ENCODE results near the gene CASP10. TPM values are rescaled to one million over a fixed set of nuclear protein-coding genes. Genes with fewer than 3 reads are reported as not detected.

Gene CASP10
- total and polyA plus RNA-seq, 9 of the 15 experiments (the other 6 are each of a cell fraction or from before 2014, with no cell fraction given), result 7.1 to 20.4 (median 10.8) TPM

DNA sequence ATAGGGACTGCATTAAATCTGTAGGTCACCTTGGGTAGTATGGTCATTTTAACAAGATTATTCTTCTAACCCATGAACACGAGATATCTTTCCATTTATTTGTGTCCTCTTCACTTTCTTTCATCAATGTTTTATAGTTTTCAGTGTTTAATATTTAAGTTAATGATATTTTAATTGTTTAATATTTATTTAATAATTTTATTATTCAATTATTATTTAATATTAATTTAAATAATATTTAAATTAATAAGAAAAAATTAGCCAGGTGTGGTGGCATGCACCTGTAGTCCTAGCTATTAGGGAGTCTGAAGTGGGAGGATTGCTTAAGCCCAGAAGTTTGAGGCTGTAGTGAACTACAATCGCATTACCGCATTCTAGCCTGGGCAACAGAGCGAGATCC is 33.0 kb downstream of the CASP10 start:
- ChIA-PET CTCF (ENCODE audit: low intra/inter-chr PET ratio) (no interaction called here), POLR2A (no interaction called here)
- H3K79me2 ChIP-seq (ENCODE audit: control insufficient read depth, insufficient read depth, low read length), result no peaks in the 10 kb centered on the region
- DNase-seq (ENCODE audit: extremely low read depth in 1 of 4, low spot score in 3 of 4), result no peak
- H2AFZ ChIP-seq (ENCODE audit: low read depth, low read length), result no peak overlapping the region
- no peak overlapping the region for H3K4me3 ChIP-seq
- H3K36me3 ChIP-seq (ENCODE audit: control insufficient read depth, insufficient read depth, low read length), result peaks cover 35% of the 10 kb centered on the region; the same call in 2 of the 3 replicates
- H3K27ac ChIP-seq (ENCODE audit: extremely low read depth, low read depth, low read length), result no peak overlapping the region
- H3K9ac ChIP-seq (ENCODE audit: insufficient read depth in 1 of 2, low read depth in 2 of 2, low read length in 2 of 2), result no peak overlapping the region
- in situ Hi-C loops (cut with MboI), result loop anchor here (25.0 kb wide), 1 partner anchor 1254 kb away; the partner anchor contains the start of genes MAIP1 and TYW5
- no peaks in the 10 kb centered on the region for H3K9me1 ChIP-seq (ENCODE audit: control insufficient read depth, insufficient read depth, low read length)
- H4K20me1 ChIP-seq (replicated peaks; ENCODE audit: control insufficient read depth, insufficient read depth, low read length), result no peaks in the 10 kb centered on the region
- peaks cover 10 to 20% of the 10 kb centered on the region in 2 experiments; a peak in 4 of 5 replicates for H3K4me1 ChIP-seq (replicated peaks in 1 of 2; ENCODE audit: control insufficient read depth in 2 of 2, insufficient read depth in 2 of 2, low read length in 2 of 2)
- FAIRE-seq, result no peak
- no peaks in the 10 kb centered on the region for H3K9me3 ChIP-seq (replicated peaks; ENCODE audit: control insufficient read depth, insufficient read depth, low read depth, low read length)
- TF ChIP-seq ZNF146 (CRISPR knock-in tag; IDR thresholded peaks at IDR 0.05; ENCODE audit: unreplicated experiment) (no peak), POLR3G (IDR thresholded peaks at IDR 0.05; ENCODE audit: extremely low read depth, insufficient read length, insufficient replicate concordance) (no peak), HDGF (IDR thresholded peaks at IDR 0.05) (no peak), NFYB (IDR thresholded peaks at IDR 0.05; ENCODE audit: extremely low read depth, insufficient read length) (no peak), ARID2 (IDR thresholded peaks at IDR 0.05) (no peak), ZNF695 (CRISPR knock-in tag; IDR thresholded peaks at IDR 0.05) (no peak), ZNF764 (CRISPR knock-in tag; IDR thresholded peaks at IDR 0.05; ENCODE audit: low read depth) (no peak), ZNF224 (CRISPR knock-in tag; IDR thresholded peaks at IDR 0.05) (no peak), HDAC6 (IDR thresholded peaks at IDR 0.05; ENCODE audit: low read depth, low read length) (no peak), ZNF3 (CRISPR knock-in tag; IDR thresholded peaks at IDR 0.05) (no peak), CHCHD3 (CRISPR knock-in tag; IDR thresholded peaks at IDR 0.05) (no peak), PRPF4 (IDR thresholded peaks at IDR 0.05; ENCODE audit: insufficient read depth, low read depth, low read length, poor library complexity, severe bottlenecking) (no peak), NCOR1 (IDR thresholded peaks at IDR 0.05) (no peak), WHSC1 (IDR thresholded peaks at IDR 0.05; ENCODE audit: low read length) (no peak), SAFB (IDR thresholded peaks at IDR 0.05; ENCODE audit: borderline replicate concordance, low read depth, low read length) (no peak)
- TF ChIP-seq, protein P1, sequence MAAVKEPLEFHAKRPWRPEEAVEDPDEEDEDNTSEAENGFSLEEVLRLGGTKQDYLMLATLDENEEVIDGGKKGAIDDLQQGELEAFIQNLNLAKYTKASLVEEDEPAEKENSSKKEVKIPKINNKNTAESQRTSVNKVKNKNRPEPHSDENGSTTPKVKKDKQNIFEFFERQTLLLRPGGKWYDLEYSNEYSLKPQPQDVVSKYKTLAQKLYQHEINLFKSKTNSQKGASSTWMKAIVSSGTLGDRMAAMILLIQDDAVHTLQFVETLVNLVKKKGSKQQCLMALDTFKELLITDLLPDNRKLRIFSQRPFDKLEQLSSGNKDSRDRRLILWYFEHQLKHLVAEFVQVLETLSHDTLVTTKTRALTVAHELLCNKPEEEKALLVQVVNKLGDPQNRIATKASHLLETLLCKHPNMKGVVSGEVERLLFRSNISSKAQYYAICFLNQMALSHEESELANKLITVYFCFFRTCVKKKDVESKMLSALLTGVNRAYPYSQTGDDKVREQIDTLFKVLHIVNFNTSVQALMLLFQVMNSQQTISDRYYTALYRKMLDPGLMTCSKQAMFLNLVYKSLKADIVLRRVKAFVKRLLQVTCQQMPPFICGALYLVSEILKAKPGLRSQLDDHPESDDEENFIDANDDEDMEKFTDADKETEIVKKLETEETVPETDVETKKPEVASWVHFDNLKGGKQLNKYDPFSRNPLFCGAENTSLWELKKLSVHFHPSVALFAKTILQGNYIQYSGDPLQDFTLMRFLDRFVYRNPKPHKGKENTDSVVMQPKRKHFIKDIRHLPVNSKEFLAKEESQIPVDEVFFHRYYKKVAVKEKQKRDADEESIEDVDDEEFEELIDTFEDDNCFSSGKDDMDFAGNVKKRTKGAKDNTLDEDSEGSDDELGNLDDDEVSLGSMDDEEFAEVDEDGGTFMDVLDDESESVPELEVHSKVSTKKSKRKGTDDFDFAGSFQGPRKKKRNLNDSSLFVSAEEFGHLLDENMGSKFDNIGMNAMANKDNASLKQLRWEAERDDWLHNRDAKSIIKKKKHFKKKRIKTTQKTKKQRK (IDR thresholded peaks at IDR 0.05; ENCODE audit: borderline replicate concordance, low read depth, low read length), result no peak
- TF ChIP-seq, protein P2, sequence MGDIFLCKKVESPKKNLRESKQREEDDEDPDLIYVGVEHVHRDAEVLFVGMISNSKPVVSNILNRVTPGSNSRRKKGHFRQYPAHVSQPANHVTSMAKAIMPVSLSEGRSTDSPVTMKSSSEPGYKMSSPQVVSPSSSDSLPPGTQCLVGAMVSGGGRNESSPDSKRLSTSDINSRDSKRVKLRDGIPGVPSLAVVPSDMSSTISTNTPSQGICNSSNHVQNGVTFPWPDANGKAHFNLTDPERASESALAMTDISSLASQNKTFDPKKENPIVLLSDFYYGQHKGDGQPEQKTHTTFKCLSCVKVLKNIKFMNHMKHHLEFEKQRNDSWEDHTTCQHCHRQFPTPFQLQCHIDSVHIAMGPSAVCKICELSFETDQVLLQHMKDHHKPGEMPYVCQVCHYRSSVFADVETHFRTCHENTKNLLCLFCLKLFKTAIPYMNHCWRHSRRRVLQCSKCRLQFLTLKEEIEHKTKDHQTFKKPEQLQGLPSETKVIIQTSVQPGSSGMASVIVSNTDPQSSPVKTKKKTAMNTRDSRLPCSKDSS (IDR thresholded peaks at IDR 0.05; ENCODE audit: low read depth, partially characterized antibody), result no peak
- TF ChIP-seq, protein P3, sequence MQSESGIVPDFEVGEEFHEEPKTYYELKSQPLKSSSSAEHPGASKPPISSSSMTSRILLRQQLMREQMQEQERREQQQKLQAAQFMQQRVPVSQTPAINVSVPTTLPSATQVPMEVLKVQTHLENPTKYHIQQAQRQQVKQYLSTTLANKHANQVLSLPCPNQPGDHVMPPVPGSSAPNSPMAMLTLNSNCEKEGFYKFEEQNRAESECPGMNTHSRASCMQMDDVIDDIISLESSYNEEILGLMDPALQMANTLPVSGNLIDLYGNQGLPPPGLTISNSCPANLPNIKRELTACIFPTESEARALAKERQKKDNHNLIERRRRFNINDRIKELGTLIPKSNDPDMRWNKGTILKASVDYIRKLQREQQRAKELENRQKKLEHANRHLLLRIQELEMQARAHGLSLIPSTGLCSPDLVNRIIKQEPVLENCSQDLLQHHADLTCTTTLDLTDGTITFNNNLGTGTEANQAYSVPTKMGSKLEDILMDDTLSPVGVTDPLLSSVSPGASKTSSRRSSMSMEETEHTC (IDR thresholded peaks at IDR 0.05), result no peak
- ATAC-seq, result no peak
- no peaks in the 10 kb centered on the region for H3K27me3 ChIP-seq (ENCODE audit: control insufficient read depth in 2 of 2, insufficient read depth in 2 of 2, low read length in 2 of 2)
- intact Hi-C loops (cut with micrococcal nuclease), result no loop called here
- 88% methylated on average over 4 of the region's 4 CpGs for WGBS (ENCODE audit: insufficient coverage, low coverage, missing lambda C conversion rate)
- no peak overlapping the region for H3K4me2 ChIP-seq (ENCODE audit: insufficient read depth, low read length)
- BruUV-seq (replicated peaks), result no TSS peak

All from K562 (cell line).